SK-N-SH (cell line): ENCODE measurements around the gene MORC3. TPM values are rescaled to one million over a fixed set of nuclear protein-coding genes. Genes with fewer than 3 reads are reported as not detected.

Source experiments
- CTCF ChIA-PET: fragments of 300-600, 350-600 bp; formaldehyde crosslinking; extraction: SDS; loops from one replicate; lab custom pipeline; 2021; lab: Yijun Ruan, JAX
- POLR2A ChIA-PET: fragments of 350-600 bp; sonication (Branson Sonifier 250); formaldehyde crosslinking; extraction: SDS; loops from one replicate; lab custom pipeline; 2020; ENCODE audit warnings: antibody characterized with exemption, inconsistent platforms; lab: Yijun Ruan, JAX
- DNase-seq: peaks from one replicate; pipeline ENCODE4 v3.0.0; 2012
- H2AFZ ChIP-seq: fragments of 200-600 bp; sonication (generic); 2 replicates; pipeline ENCODE4 v1.8.1; 2016; ENCODE audit warnings: antibody characterized with exemption, mild to moderate bottlenecking, low read depth
- H3F3A ChIP-seq: fragments of 200-600 bp; sonication (generic); replicated peaks from 2 replicates; pipeline ENCODE3; 2016; ENCODE audit warnings: antibody characterized with exemption, mild to moderate bottlenecking; ENCODE audit not compliant: insufficient read depth
- H3K27ac ChIP-seq, 2 experiments: fragments of 200-500 bp in 1 of 2; fragments of 200-600 bp in 1 of 2; sonication (Bioruptor generic) in 1 of 2; sonication (generic), shearing (Covaris generic) in 1 of 2; 2 replicates each; pipeline versions ENCODE4 v1.5.1 to v1.6.1; 2014 to 2016; ENCODE audit warnings: low read depth in 2 of 2, inconsistent platforms in 1 of 2, low read length in 1 of 2, mild to moderate bottlenecking in 1 of 2, mixed read lengths in 1 of 2
- H3K27me3 ChIP-seq: fragments of 200-600 bp; sonication (generic), shearing (Covaris generic); 2 replicates; pipeline ENCODE4 v1.6.1; 2016; ENCODE audit warnings: mixed run types; ENCODE audit not compliant: insufficient read depth
- H3K36me3 ChIP-seq, 2 experiments: fragments of 200-500 bp in 1 of 2; fragments of 200-600 bp in 1 of 2; sonication (Bioruptor generic) in 1 of 2; sonication (generic) in 1 of 2; replicated peaks in 1 of 2; 2 replicates each; pipeline versions ENCODE3 to v1.5.1; 2014 to 2016; ENCODE audit warnings: low read length in 1 of 2, mild to moderate bottlenecking in 1 of 2; ENCODE audit not compliant: insufficient read depth in 2 of 2, control insufficient read depth in 1 of 2
- H3K4me1 ChIP-seq, 2 experiments: fragments of 200-500 bp in 1 of 2; fragments of 200-600 bp in 1 of 2; sonication (Bioruptor generic) in 1 of 2; sonication (generic), shearing (Covaris generic) in 1 of 2; 2 replicates each; pipeline versions ENCODE4 v1.5.1 to v1.6.1; 2014 to 2016; ENCODE audit warnings: low read depth in 1 of 2, low read length in 1 of 2, mixed run types in 1 of 2; ENCODE audit not compliant: insufficient read depth in 2 of 2, control insufficient read depth in 1 of 2
- H3K4me2 ChIP-seq: fragments of 200-600 bp; sonication (generic), shearing (Covaris generic); 2 replicates; pipeline ENCODE4 v1.6.1; 2017; ENCODE audit warnings: mixed run types
- H3K4me3 ChIP-seq, 2 experiments: fragments of 200-500 bp in 1 of 2; fragments of 200-600 bp in 1 of 2; sonication (Bioruptor generic) in 1 of 2; sonication (generic), shearing (Covaris generic) in 1 of 2; 2 replicates each; pipeline versions ENCODE4 v1.5.1 to v1.8.1; 2014 to 2016; ENCODE audit warnings: low read depth in 2 of 2, inconsistent platforms in 1 of 2, low read length in 1 of 2, mild to moderate bottlenecking in 1 of 2, mixed read lengths in 1 of 2, moderate library complexity in 1 of 2
- H3K79me2 ChIP-seq: fragments of 200-600 bp; sonication (generic); 2 replicates; pipeline ENCODE4 v1.8.1; 2017; ENCODE audit warnings: mild to moderate bottlenecking; ENCODE audit not compliant: insufficient read depth
- H3K9ac ChIP-seq: fragments of 200-600 bp; sonication (generic); 2 replicates; pipeline ENCODE4 v1.6.1; 2017; ENCODE audit warnings: mixed run types
- H3K9me2 ChIP-seq: fragments of 200-600 bp; sonication (generic); 2 replicates; pipeline ENCODE4 v1.6.1; 2017; ENCODE audit warnings: mixed run types
- H3K9me3 ChIP-seq: fragments of 200-600 bp; sonication (generic); 2 replicates; pipeline ENCODE4 v1.6.1; 2017; ENCODE audit warnings: mixed run types, mild to moderate bottlenecking, moderate library complexity
- H4K20me1 ChIP-seq: fragments of 200-600 bp; sonication (generic); 2 replicates; pipeline ENCODE4 v1.6.1; 2017; ENCODE audit warnings: mild to moderate bottlenecking, mixed run types; ENCODE audit not compliant: insufficient read depth
- CTCF ChIP-seq: fragments of 200-600 bp; sonication (generic); IDR thresholded peaks from 2 replicates; pipeline ENCODE4 v1.6.1; 2017; ENCODE audit warnings: antibody characterized with exemption, mild to moderate bottlenecking, moderate library complexity
- FOSL2 ChIP-seq: IDR thresholded peaks from 2 replicates; pipeline ENCODE4 v1.4.0; 2012; ENCODE audit warnings: low read depth, mild to moderate bottlenecking, moderate library complexity, borderline replicate concordance
- GATA2 ChIP-seq: sonication (generic); formaldehyde crosslinking; IDR thresholded peaks from 2 replicates; pipeline ENCODE4 v1.5.0; 2020; ENCODE audit warnings: mild to moderate bottlenecking, missing genetic modification reagents
- IRF3 ChIP-seq: fragments of 150-350 bp; IDR thresholded peaks from 2 replicates; pipeline ENCODE4 v1.6.1; 2016; ENCODE audit warnings: mild to moderate bottlenecking, low read depth, low read length
- JUND ChIP-seq: IDR thresholded peaks from 2 replicates; pipeline ENCODE4 v1.4.0; 2012
- MEF2A ChIP-seq: IDR thresholded peaks from 2 replicates; pipeline ENCODE4 v1.4.0; 2012; ENCODE audit warnings: low read depth, borderline replicate concordance
- MXI1 ChIP-seq: IDR thresholded peaks from 2 replicates; pipeline ENCODE4 v1.6.1; 2012; ENCODE audit warnings: mild to moderate bottlenecking, low read depth, low read length, improper control_type of control experiment
- PBX3 ChIP-seq: IDR thresholded peaks from 2 replicates; pipeline ENCODE4; 2012
- RAD21 ChIP-seq: IDR thresholded peaks from 2 replicates; pipeline ENCODE4 v1.6.1; 2012; ENCODE audit warnings: mild to moderate bottlenecking, low read length
- RFX5 ChIP-seq: IDR thresholded peaks from 2 replicates; pipeline ENCODE4 v1.6.1; 2012; ENCODE audit warnings: mild to moderate bottlenecking, improper control_type of control experiment, low read length
- RXRA ChIP-seq: IDR thresholded peaks from 2 replicates; pipeline ENCODE4 v1.4.0; 2012; ENCODE audit warnings: low read depth, mild to moderate bottlenecking, borderline replicate concordance
- SIN3A ChIP-seq: IDR thresholded peaks from 2 replicates; pipeline ENCODE4 v1.6.1; 2012; ENCODE audit warnings: low read depth, mild to moderate bottlenecking, low read length, moderate library complexity, borderline replicate concordance
- SMC3 ChIP-seq: IDR thresholded peaks from 2 replicates; pipeline ENCODE4 v1.6.1; 2012; ENCODE audit warnings: low read depth, low read length, improper control_type of control experiment
- TAF1 ChIP-seq: IDR thresholded peaks from 2 replicates; pipeline ENCODE4 v1.6.1; 2012; ENCODE audit warnings: low read depth, mild to moderate bottlenecking, low read length, moderate library complexity, borderline replicate concordance
- TEAD4 ChIP-seq: IDR thresholded peaks from 2 replicates; pipeline ENCODE4 v1.4.0; 2012; ENCODE audit warnings: mild to moderate bottlenecking, borderline replicate concordance; ENCODE audit not compliant: insufficient read depth
- YY1 ChIP-seq: IDR thresholded peaks from 2 replicates; pipeline ENCODE4 v1.4.0; 2012; ENCODE audit warnings: low read depth, mild to moderate bottlenecking
- WGBS: methylation state at CpG from one replicate; pipeline ENCODE4 v1.1.6; 2017; ENCODE audit warnings: low lambda C conversion rate; 5-methylcytosine and 5-hydroxymethylcytosine counted together
- polyA plus RNA-seq, 3 experiments: library from polyadenylated mRNA; depleted of rRNA; stranded (reverse); fragments of >200 nt; gene quantifications; 2 replicates each; pipeline ENCODE4 v1.2.3, GENCODE V29; 2012

The MORC3 gene
- polyA plus RNA-seq, 1 of the 3 experiments (the other 2 are of a cell fraction), result 8.2 TPM

GRCh38 chr21:36419241-36419640 is 99.2 kb downstream of the MORC3 start:
- Histone ChIP-seq H3K9ac (no peak overlapping the region), H3F3A (peaks cover 9% of the 10 kb centered on the region), H3K4me3 (no peak overlapping the region), H3K27me3 (no peaks in the 10 kb centered on the region), H3K9me2 (no peaks in the 10 kb centered on the region), H3K4me2 (no peak overlapping the region), H3K79me2 (no peaks in the 10 kb centered on the region), H3K4me1 (peaks cover 0 to 5% of the 10 kb centered on the region in 2 experiments; a peak in 2 of 4 replicates), H3K9me3 (no peaks in the 10 kb centered on the region), H3K27ac (no peak overlapping the region), H2AFZ (no peak overlapping the region), H4K20me1 (no peaks in the 10 kb centered on the region), H3K36me3 (peaks cover 4 to 14% of the 10 kb centered on the region in 2 experiments)
- CTCF ChIA-PET, result interaction anchor here (0.9 kb wide), 1 partner anchor 10 kb away, joined by 9 read pairs; no protein-coding TSS in a partner anchor
- whole genome bisulfite sequencing, result 88% methylated on average over 10 of the region's 14 CpGs
- no peak for DNase-seq
- POLR2A ChIA-PET, result no interaction called here
- TF ChIP-seq TAF1 (no peak), FOSL2 (no peak), YY1 (no peak), JUND (no peak), RXRA (no peak), SIN3A (no peak), GATA2 (no peak), MXI1 (no peak), TEAD4 (no peak)
- TF ChIP-seq, all 33 proteins: peak for 0

- peak; percentile 85 for DNase-seq
- Histone ChIP-seq H2AFZ (no peak overlapping the region), H3K4me2 (no peak overlapping the region), H3K4me3 (no peak overlapping the region; a peak in 1 of 4 replicates), H3K27ac (no peak overlapping the region), H3K9me2 (no peaks in the 10 kb centered on the region), H4K20me1 (no peaks in the 10 kb centered on the region), H3K4me1 (peaks cover 0 to 5% of the 10 kb centered on the region in 2 experiments; a peak in 2 of 4 replicates), H3K79me2 (no peaks in the 10 kb centered on the region), H3K27me3 (no peaks in the 10 kb centered on the region), H3K9ac (no peak overlapping the region), H3K9me3 (no peaks in the 10 kb centered on the region), H3K36me3 (peaks cover 4 to 11% of the 10 kb centered on the region in 2 experiments), H3F3A (peaks cover 9% of the 10 kb centered on the region)
- POLR2A ChIA-PET, result no interaction called here
- CTCF ChIA-PET, result interaction anchor here (0.7 to 0.9 kb wide), 2 partner anchors 9 to 11 kb away, joined by 3 to 9 read pairs; no protein-coding TSS in a partner anchor
- 55% methylated on average over 8 of the region's 8 CpGs for WGBS
- no peak for TF ChIP-seq RFX5
- TF ChIP-seq MEF2A, result no peak
- peak; percentile 81 for TF ChIP-seq RAD21
- peak; percentile 79 for TF ChIP-seq SMC3
- TF ChIP-seq PBX3, result no peak
- peak; percentile 81 for TF ChIP-seq CTCF
- TF ChIP-seq IRF3, result no peak
Observed at GRCh38 chr21:36419996-36420395, 100.0 kb downstream of the MORC3 start.
